Heart left ventricle (tissue), 13 donors: ENCODE data around the gene ZNF423.

Experiments used
- CTCF ChIP-seq, 12 donors: fragments of 200-600 bp; sonication (generic) in 4 of 12; IDR thresholded peaks; one replicate each; pipeline versions ENCODE4 v1.5.0 to v1.8.0; 2018 to 2022; ENCODE audit warnings: antibody characterized with exemption in 12 of 12, mild to moderate bottlenecking in 5 of 12
- POLR2A ChIP-seq, 2 donors: fragments of 450-650 bp; IDR thresholded peaks; one replicate each; pipeline ENCODE4 v1.6.1; 2017; ENCODE audit warnings: antibody characterized with exemption in 2 of 2, mild to moderate bottlenecking in 2 of 2, moderate library complexity in 2 of 2
- donor health status: ischemic (EF 13 %, LVEDD 7.1; RV severe dilation, severe dysfunction).
- donor health status: DM: no; HTN: yes; CAD: no.
- donor health status: DM: no; HTN: no; CAD: no.
- donor health status: ischemic (EF 25% LVEDD 6.9; RV normal size, moderate dysfunction).
- donor health status: ischemic (EF 25% LVEDD 5.7; RV mildly dilated, moderate dysfunction).
- donor health status: ischemic (EF 35%, LVEDD 5.7; RV mildly dilated, moderate dysfunction).
- donor health status: nonischemic (EF 11% LVEDD 7.7; RV severe dilation, severe dysfunction).
- donor health status: DM: yes; HTN: yes; CAD: no.
- donor health status: PGD.
- donor health status: ischemic (EF 29% LVEDD 5.4; RV normal size, mild dysfunction).
- donor health status: nonischemic (EF 23%, LVEDD 6.1; RV moderate dilation, normal function).

- no peak for TF ChIP-seq CTCF (IDR thresholded peaks at IDR 0.05)
- no peak for TF ChIP-seq POLR2A (IDR thresholded peaks at IDR 0.05)
These were observed 266.3 kb downstream of the ZNF423 start for GRCh38 chr16:49589544-49590031.
